GM10248 (cell line): Measurements from ENCODE around the gene CASP10.

Source experiments
- CTCF ChIA-PET: fragments of 300-600 bp; sonication (Branson Sonifier 250); formaldehyde crosslinking; extraction: SDS; loops from one replicate; lab custom pipeline; 2021; ENCODE audit warnings: antibody characterized with exemption; lab: Yijun Ruan, JAX
- POLR2A ChIA-PET: fragments of 350-650 bp; sonication (Branson Sonifier 250); formaldehyde crosslinking; extraction: SDS; loops from one replicate; lab custom pipeline; 2020; ENCODE audit warnings: antibody characterized with exemption; lab: Yijun Ruan, JAX
- DNase-seq: peaks from one replicate; pipeline ENCODE4 v3.0.0; 2012; ENCODE audit errors: extremely low spot score
- TF ChIP-seq, protein P1 (sequence below): IDR thresholded peaks from 2 replicates; pipeline ENCODE4 v1.5.1; 2012; ENCODE audit warnings: mild to moderate bottlenecking, low read depth; ENCODE audit errors: extremely low read depth, missing control alignments, control extremely low read depth

The CASP10 gene

DNA sequence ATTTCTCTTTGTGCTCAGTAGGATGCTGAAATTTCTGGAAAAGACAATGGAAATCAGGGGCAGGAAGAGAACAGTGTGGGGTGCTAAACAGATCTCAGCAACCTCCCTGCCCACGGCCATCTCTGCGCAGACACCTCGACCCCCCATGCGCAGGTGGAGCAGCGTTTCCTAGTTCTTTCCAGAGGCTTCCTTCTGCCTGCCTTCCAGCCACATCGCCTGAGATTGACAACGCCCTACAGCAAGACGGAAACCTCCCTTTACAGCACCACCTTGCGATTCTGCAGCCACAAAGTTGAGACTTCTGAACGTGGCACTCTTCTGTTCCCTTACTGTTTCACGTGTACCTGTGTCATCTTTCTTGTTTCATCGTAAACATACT lies 46.0 kb downstream of the CASP10 start:
- POLR2A ChIA-PET, result no interaction called here

DNA sequence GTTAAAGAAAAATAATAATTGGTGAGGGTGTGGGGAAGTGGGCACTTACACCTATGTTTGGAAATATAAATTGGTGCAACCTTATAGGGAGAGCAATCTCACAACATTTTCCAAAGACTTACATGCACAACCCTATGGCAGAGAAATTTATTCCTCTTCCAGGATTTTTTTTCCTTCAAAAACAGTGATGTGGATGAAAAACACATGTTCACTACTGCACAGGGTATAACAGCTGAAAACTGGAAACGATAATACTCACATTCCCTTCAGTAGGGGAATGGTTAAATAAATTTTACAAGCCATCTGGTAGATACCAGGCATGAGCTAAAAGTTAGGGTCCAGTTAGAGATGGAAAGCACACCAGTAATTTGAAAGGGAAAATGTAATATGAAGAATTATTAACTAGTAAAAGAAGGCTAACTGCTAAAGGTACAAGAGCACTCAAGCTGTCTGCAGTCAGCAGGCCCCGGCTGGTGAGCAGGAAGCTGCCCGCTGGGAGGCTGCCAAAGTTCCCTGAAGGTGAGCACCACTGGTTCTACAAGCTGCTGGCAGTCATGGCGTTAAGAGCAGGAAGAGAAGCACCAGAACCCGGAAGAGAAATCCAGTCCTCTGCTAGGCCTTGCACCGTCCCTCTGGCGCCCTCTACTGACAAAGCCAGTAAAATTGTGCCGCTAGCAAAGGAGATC lies 49.0 kb downstream of the CASP10 start:
- ChIA-PET POLR2A (interaction anchor here (0.8 to 1.0 kb wide), 4 partner anchors 37 to 368 kb away, joined by 3 to 7 read pairs (median 3); partner anchors contain the start of genes CASP10 and CLK1), CTCF (interaction anchor here (0.6 to 3.6 kb wide), 90 partner anchors 11 to 760 kb away, joined by 3 to 95 read pairs (median 5); partner anchors contain the start of genes CASP10, CASP8, CFLAR and CLK1)
- peak; percentile 83 for DNase-seq
- TF ChIP-seq, protein P1, sequence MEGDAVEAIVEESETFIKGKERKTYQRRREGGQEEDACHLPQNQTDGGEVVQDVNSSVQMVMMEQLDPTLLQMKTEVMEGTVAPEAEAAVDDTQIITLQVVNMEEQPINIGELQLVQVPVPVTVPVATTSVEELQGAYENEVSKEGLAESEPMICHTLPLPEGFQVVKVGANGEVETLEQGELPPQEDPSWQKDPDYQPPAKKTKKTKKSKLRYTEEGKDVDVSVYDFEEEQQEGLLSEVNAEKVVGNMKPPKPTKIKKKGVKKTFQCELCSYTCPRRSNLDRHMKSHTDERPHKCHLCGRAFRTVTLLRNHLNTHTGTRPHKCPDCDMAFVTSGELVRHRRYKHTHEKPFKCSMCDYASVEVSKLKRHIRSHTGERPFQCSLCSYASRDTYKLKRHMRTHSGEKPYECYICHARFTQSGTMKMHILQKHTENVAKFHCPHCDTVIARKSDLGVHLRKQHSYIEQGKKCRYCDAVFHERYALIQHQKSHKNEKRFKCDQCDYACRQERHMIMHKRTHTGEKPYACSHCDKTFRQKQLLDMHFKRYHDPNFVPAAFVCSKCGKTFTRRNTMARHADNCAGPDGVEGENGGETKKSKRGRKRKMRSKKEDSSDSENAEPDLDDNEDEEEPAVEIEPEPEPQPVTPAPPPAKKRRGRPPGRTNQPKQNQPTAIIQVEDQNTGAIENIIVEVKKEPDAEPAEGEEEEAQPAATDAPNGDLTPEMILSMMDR, result peak; percentile 83

More for the DNA sequence above, 46.0 kb downstream of the CASP10 start:
- TF ChIP-seq, protein P1, result peak; percentile 11
- DNase-seq, result no peak
- CTCF ChIA-PET, result no interaction called here

DNA sequence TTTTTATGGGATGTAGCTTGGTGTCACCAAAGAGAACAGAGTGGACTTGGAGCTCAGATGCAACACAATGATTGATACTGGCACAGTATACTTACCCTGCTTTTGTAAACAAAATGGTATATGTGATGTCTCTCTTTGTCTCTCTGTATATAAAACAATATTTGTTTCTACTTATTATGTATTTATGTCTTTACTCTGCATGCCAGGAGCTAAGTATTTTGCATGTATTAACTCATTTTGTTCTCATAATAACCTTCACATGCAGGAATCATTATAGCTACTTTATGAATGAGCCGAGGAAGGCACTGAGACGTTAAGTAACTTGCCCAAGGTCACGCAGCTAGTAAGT lies 49.5 kb downstream of the CASP10 start:
- DNase-seq, result no peak
- ChIA-PET POLR2A (interaction anchor here (0.8 to 1.0 kb wide), 3 partner anchors 38 to 368 kb away, joined by 3 to 7 read pairs (median 3); partner anchors contain the start of genes CASP10 and CLK1), CTCF (interaction anchor here (0.6 to 3.6 kb wide), 91 partner anchors 11 to 761 kb away, joined by 3 to 95 read pairs (median 5); partner anchors contain the start of genes CASP10, CASP8, CFLAR and CLK1)
- TF ChIP-seq, protein P1, result peak; percentile 6

DNA sequence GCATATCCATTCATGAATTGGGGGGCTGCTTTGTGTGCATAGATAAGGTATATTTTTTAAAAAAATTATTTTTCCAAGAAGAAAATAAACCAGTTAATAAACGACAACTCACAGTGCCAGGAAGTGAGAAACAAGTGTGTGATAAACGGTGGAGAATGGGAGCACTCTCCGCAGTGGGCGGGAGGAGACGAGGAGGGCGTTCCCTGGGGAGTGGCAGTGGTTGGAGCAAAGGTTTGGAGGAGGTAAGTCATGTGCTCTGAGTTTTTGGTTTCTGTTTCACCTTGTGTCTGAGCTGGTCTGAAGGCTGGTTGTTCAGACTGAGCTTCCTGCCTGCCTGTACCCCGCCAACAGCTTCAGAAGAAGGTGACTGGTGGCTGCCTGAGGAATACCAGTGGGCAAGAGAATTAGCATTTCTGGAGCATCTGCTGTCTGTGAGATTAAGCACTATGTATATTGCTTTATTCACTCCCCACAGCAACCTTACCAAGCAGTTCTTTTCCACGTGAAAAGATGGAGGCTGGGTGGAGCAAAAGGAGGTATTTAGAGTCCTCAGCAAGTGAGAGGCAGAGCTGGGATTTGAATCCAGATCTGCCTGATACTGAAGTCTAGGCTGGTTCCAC lies 50.4 kb downstream of the CASP10 start:
- peak; percentile 83 for DNase-seq
- ChIA-PET CTCF (interaction anchor here (0.6 to 3.6 kb wide), 46 partner anchors 10 to 761 kb away, joined by 3 to 95 read pairs (median 8); partner anchors contain the start of genes CASP10, CASP8, CLK1 and HYCC2), POLR2A (interaction anchor here (0.8 to 1.0 kb wide), 5 partner anchors 27 to 548 kb away, joined by 3 to 4 read pairs (median 3); partner anchors contain the start of genes ALS2, CASP8, CLK1 and STRADB)
- TF ChIP-seq, protein P1, result no peak

DNA sequence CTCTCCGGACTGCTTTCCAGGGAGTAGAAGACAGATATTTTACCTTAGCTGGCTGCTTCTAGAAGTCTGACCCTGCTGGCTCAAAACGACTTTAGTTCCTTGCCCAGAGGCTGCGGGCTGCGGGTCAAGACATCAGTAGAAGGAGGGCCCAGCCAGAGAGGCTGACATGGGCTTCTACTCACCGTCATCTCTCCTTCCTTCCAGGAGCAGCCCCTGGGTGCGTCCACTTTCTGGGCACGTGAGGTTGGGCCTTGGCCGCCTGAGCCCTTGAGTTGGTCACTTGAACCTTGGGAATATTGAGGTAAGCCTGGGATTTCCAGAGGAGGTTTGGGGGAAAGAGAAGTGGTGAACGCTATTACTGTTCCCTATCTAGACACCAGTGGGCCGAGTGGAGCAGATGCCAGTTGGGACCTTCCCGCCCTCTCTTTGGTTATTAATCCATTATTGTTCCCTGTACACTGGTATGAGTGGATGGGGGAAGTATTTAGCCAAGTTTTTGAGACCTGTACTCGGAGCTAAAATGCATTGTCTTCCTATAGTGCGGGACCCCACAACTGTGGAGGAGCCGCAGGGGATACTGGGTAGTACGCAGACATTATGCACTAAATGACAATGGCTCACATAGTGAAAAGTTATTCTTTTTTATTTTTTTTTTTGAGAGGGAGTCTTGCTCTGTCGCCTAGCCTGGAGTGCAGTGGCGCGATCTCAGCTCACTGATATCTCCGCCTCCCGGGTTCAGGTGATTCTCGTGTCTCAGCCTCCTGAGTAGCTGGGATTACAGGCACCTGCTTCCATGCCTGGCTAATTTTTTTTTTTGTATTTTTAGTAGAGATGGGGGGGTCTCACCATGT lies 51.1 kb downstream of the CASP10 start:
- DNase-seq, result no peak
- TF ChIP-seq, protein P1, result no peak
- ChIA-PET POLR2A (interaction anchor here (0.8 to 1.0 kb wide), 5 partner anchors 26 to 547 kb away, joined by 3 to 4 read pairs (median 3); partner anchors contain the start of genes ALS2, CASP8, CLK1 and STRADB), CTCF (interaction anchor here (0.6 to 3.6 kb wide), 29 partner anchors 9 to 409 kb away, joined by 3 to 95 read pairs (median 16); partner anchors contain the start of genes CASP10, CASP8, HYCC2 and NIF3L1)

DNA sequence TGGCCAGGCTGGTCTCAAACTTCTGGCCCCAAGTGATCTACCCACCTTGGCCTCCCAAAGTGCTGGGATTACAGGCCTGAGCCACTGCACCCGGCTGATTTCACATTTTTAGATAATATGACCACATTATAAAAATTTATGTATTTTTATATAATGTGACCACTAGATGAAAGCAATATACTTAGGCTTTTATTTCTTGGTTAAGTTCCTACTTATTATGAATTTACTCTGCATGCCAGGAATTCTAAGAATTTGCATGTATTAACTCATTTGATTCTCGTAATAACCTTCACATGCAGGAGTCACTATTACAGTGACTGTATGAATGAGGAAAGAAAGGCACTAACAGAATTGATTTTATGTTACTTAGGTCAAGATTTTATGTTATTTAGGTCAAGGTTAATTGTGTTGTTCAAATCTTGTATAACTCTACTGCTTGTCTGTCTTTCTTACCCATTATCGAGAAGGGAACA lies 51.8 kb downstream of the CASP10 start:
- ChIA-PET CTCF (interaction anchor here (0.6 to 3.6 kb wide), 10 partner anchors 14 to 330 kb away, joined by 3 to 95 read pairs (median 36); partner anchors contain the start of gene CASP10), POLR2A (no interaction called here)
- DNase-seq, result no peak
- TF ChIP-seq, protein P1, result no peak
